Mesendoderm (in vitro differentiated cells): ENCODE measurements around the gene SLC30A1. TPM values are rescaled to one million over a fixed set of nuclear protein-coding genes. Genes with fewer than 3 reads are reported as not detected.
"Not testable (repeated sequence)": the region's sequence is repeated elsewhere in the genome, so short reads cannot be mapped to it uniquely, and the experiment has no call there.

Source experiments
- DNase-seq: peaks from one replicate; pipeline ENCODE4 v3.0.0; 2013
- H2AK5ac ChIP-seq: 2 replicates; pipeline ENCODE4 v1.6.1; 2013; ENCODE audit warnings: low read length, inconsistent platforms
- H2BK120ac ChIP-seq: 2 replicates; pipeline ENCODE4 v1.6.1; 2013; ENCODE audit warnings: low read depth, mild to moderate bottlenecking, low read length, moderate library complexity, mixed read lengths
- H2BK15ac ChIP-seq: replicated peaks from 2 replicates; pipeline ENCODE4 v1.6.1; 2013; ENCODE audit warnings: low read depth, mild to moderate bottlenecking, moderate library complexity
- H2BK5ac ChIP-seq: 2 replicates; pipeline ENCODE4 v1.6.1; 2013; ENCODE audit warnings: low read length, inconsistent platforms
- H3K18ac ChIP-seq: 2 replicates; pipeline ENCODE4 v1.6.1; 2013; ENCODE audit warnings: mild to moderate bottlenecking, low read length, mixed read lengths
- H3K23ac ChIP-seq: one replicate; pipeline ENCODE4 v1.6.1; 2013; ENCODE audit warnings: low read length
- H3K27ac ChIP-seq: 2 replicates; pipeline ENCODE4 v1.5.1; 2013; ENCODE audit warnings: low read depth, mild to moderate bottlenecking, inconsistent platforms, low read length, moderate library complexity
- H3K27me3 ChIP-seq: 2 replicates; pipeline ENCODE4 v1.6.1; 2013; ENCODE audit warnings: low read length, control low read depth, mild to moderate bottlenecking, inconsistent platforms; ENCODE audit not compliant: insufficient read depth, poor library complexity
- H3K36me3 ChIP-seq: 2 replicates; pipeline ENCODE4 v1.6.1; 2013; ENCODE audit warnings: low read length, inconsistent platforms; ENCODE audit not compliant: control insufficient read depth, insufficient read depth
- H3K4ac ChIP-seq: one replicate; pipeline ENCODE4 v1.6.1; 2013; ENCODE audit warnings: low read depth, mild to moderate bottlenecking, low read length, moderate library complexity
- H3K4me1 ChIP-seq: 2 replicates; pipeline ENCODE4 v1.6.1; 2013; ENCODE audit warnings: low read depth, low read length, inconsistent platforms; ENCODE audit not compliant: control insufficient read depth
- H3K4me2 ChIP-seq: 2 replicates; pipeline ENCODE4 v1.6.1; 2013; ENCODE audit warnings: low read length
- H3K4me3 ChIP-seq: 2 replicates; pipeline ENCODE4 v1.5.1; 2013; ENCODE audit warnings: mild to moderate bottlenecking, low read length
- H3K56ac ChIP-seq: one replicate; pipeline ENCODE4 v1.6.1; 2013; ENCODE audit warnings: low read length
- H3K79me1 ChIP-seq: 2 replicates; pipeline ENCODE4 v1.6.1; 2013; ENCODE audit warnings: low read length, inconsistent platforms
- H3K79me2 ChIP-seq: 2 replicates; pipeline ENCODE4 v1.6.1; 2013; ENCODE audit warnings: mild to moderate bottlenecking, low read length; ENCODE audit not compliant: control insufficient read depth, insufficient read depth
- H3K9ac ChIP-seq: 2 replicates; pipeline ENCODE4 v1.6.1; 2013; ENCODE audit warnings: low read length, inconsistent platforms
- H4K5ac ChIP-seq: one replicate; pipeline ENCODE4 v1.6.1; 2013; ENCODE audit warnings: low read length
- H4K8ac ChIP-seq: one replicate; pipeline ENCODE4 v1.6.1; 2013; ENCODE audit warnings: low read depth, mild to moderate bottlenecking, control low read depth, low read length, moderate library complexity
- WGBS: extraction: QIAGEN DNeasy Blood & Tissue Kit; methylation state at CpG from one replicate; pipeline ENCODE4 v1.1.7; 2013; ENCODE audit warnings: low lambda C conversion rate, missing lambda C conversion rate; ENCODE audit not compliant: insufficient coverage; ENCODE audit errors: extremely low coverage; 5-methylcytosine and 5-hydroxymethylcytosine counted together
- polyA plus RNA-seq, 2 experiments: library from polyadenylated mRNA; stranded (reverse); fragments of 200-250 nt; gene quantifications; one replicate each; pipeline ENCODE4 v1.2.3, GENCODE V29; 2013

SLC30A1 gene
- polyA plus RNA-seq (2013, experiment 1 of 2), result 11.3 TPM
- polyA plus RNA-seq (2013, experiment 2 of 2), result 10.4 TPM

DNA sequence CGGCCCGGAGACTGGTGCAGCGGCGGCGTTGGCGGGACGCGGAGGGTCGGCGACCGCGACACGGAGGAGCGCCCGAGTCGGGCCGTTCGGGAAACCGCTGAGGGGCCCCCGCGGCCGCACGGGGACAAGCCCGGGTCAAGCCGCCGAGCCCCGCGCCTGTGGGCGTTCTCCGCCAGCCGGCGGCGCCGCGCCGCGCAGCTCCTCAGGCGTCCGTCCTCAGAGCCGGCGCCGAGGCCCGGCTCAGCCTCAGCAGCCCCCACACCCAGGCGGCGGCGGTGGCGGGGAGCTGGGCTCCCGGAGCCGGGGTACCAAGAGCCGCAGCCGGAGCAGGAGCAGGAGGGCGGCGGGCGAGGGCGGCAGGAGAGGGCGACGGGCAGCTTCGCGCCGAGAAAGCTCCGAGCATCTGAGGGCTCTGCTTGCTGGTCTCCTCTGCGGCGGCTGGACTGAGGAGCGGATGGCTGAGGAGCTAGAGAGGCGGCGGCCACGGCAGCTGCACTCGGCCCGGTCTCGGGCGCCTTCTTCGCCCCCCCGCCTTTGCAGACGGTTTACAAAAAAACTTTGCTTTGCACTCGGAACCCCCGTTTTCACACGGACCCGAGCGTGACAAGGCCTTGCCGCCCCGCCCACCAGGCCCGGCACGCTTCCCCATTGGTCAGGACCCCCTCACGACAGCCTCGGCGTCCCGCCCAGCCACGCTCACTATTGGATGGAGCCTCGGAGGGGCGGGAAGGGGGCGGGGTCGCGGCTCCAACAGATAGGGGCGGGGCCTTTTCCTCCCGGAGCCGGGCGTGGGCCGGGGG, at the start of gene SLC30A1:
SLC30A1 (minus strand) TSS at position 522 of the 800 bp plus-strand sequence. CDS start 549 bp downstream, outside the sequence.
- peak; percentile 98 for DNase-seq
- peak within 1 kb of the TSS; percentile 91 for H3K56ac ChIP-seq
- H2BK120ac ChIP-seq, result no peak within 1 kb of the TSS
- peak within 1 kb of the TSS; percentile 35 for H3K18ac ChIP-seq
- no peak within 1 kb of the TSS for H2AK5ac ChIP-seq
- H4K5ac ChIP-seq, result no peak within 1 kb of the TSS
- H3K4me1 ChIP-seq, result peaks cover 6% of the 10 kb centered on the region
- H3K9ac ChIP-seq, result peak within 1 kb of the TSS; percentile 87
- H3K4me2 ChIP-seq, result peak within 1 kb of the TSS; percentile 46
- peak within 1 kb of the TSS; percentile 90 for H3K23ac ChIP-seq
- no peaks in the 10 kb centered on the region for H3K36me3 ChIP-seq
- no peak within 1 kb of the TSS for H4K8ac ChIP-seq
- no peaks in the 10 kb centered on the region for H3K79me1 ChIP-seq
- peaks cover 27% of the 10 kb centered on the region for H3K79me2 ChIP-seq
- H2BK5ac ChIP-seq, result no peak within 1 kb of the TSS
- H3K27ac ChIP-seq, result peak within 1 kb of the TSS; percentile 25
- no peak within 1 kb of the TSS for H2BK15ac ChIP-seq
- no peaks in the 10 kb centered on the region for H3K27me3 ChIP-seq
- H3K4ac ChIP-seq, result peak within 1 kb of the TSS; percentile 4
- peak within 1 kb of the TSS; percentile 86 for H3K4me3 ChIP-seq
- WGBS, result no CpG with 5 or more reads among the region's 98 CpGs

DNA sequence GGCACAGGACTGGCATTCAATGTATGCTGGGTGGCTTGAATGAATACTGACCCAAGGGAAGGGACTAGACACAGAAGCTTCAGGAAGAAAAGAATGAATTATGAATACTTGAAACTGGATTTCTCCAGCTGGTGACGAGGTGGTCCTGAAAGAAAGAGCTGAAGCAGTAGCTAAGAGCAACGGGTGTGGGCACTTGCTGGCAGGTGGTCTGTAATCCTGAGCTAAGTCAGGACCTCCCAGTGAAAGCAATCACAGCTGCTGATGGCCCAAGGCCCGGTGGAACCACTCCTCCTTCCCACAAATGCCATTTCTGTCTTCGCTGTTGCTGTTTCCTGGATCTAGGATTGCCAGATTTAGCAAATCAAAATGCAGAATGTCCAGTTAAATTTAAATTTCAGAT, 49.5 kb upstream of the SLC30A1 start:
- Histone ChIP-seq H3K4me2 (no peak overlapping the region), H3K27ac (no peak overlapping the region), H3K27me3 (no peaks in the 10 kb centered on the region), H2BK5ac (no peak overlapping the region), H2BK120ac (no peak overlapping the region), H2AK5ac (no peak overlapping the region), H3K79me1 (no peaks in the 10 kb centered on the region), H4K5ac (no peak overlapping the region), H3K4ac (no peak overlapping the region), H3K56ac (no peak overlapping the region), H2BK15ac (no peak overlapping the region), H3K36me3 (no peaks in the 10 kb centered on the region), H3K9ac (no peak overlapping the region), H4K8ac (no peak overlapping the region), H3K4me3 (no peak overlapping the region), H3K18ac (no peak overlapping the region), H3K23ac (no peak overlapping the region), H3K79me2 (no peaks in the 10 kb centered on the region), H3K4me1 (peaks cover 7% of the 10 kb centered on the region)
- WGBS, result no CpG with 5 or more reads among the region's 4 CpGs
- no peak for DNase-seq

- Histone ChIP-seq H3K27ac (no peak overlapping the region), H3K9ac (no peak overlapping the region), H2BK120ac (no peak overlapping the region), H3K36me3 (no peaks in the 10 kb centered on the region), H2BK15ac (no peak overlapping the region), H2BK5ac (no peak overlapping the region), H3K79me1 (no peaks in the 10 kb centered on the region), H4K8ac (no peak overlapping the region), H3K79me2 (no peaks in the 10 kb centered on the region), H3K18ac (no peak overlapping the region), H3K56ac (no peak overlapping the region), H3K4me3 (no peak overlapping the region), H4K5ac (no peak overlapping the region), H3K4me2 (no peak overlapping the region), H3K4ac (no peak overlapping the region), H3K4me1 (peaks cover 7% of the 10 kb centered on the region), H2AK5ac (no peak overlapping the region), H3K23ac (no peak overlapping the region), H3K27me3 (no peaks in the 10 kb centered on the region)
- peak; percentile 45 for DNase-seq
- WGBS, result no CpG with 5 or more reads among the region's 4 CpGs
Measured at GRCh38 chr1:211627259-211627658, 48.3 kb upstream of the SLC30A1 start.

DNA sequence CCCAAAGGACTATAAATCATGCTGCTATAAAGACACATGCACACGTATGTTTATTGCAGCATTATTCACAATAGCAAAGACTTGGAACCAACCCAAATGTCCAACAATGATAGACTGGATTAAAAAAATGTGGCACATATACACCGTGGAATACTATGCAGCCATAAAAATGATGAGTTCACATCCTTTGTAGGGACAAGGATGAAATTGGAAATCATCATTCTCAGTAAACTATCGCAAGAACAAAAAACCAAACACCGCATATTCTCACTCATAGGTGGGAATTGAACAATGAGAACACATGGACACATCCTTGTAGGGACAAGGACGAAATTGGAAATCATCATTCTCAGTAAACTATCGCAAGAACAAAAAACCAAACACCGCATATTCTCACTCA, 46.9 kb upstream of the SLC30A1 start:
- H3K18ac ChIP-seq, H2BK120ac ChIP-seq, H3K4me2 ChIP-seq, H3K56ac ChIP-seq, H3K4ac ChIP-seq, DNase-seq, H3K23ac ChIP-seq, H3K27me3 ChIP-seq, H3K79me1 ChIP-seq, H3K4me3 ChIP-seq, H2BK15ac ChIP-seq, H2BK5ac ChIP-seq, H4K5ac ChIP-seq, H3K79me2 ChIP-seq, H2AK5ac ChIP-seq, H3K27ac ChIP-seq, H3K9ac ChIP-seq, H4K8ac ChIP-seq, H3K36me3 ChIP-seq, H3K4me1 ChIP-seq: not testable (repeated sequence)
- WGBS, result no CpG with 5 or more reads among the region's 7 CpGs

DNA sequence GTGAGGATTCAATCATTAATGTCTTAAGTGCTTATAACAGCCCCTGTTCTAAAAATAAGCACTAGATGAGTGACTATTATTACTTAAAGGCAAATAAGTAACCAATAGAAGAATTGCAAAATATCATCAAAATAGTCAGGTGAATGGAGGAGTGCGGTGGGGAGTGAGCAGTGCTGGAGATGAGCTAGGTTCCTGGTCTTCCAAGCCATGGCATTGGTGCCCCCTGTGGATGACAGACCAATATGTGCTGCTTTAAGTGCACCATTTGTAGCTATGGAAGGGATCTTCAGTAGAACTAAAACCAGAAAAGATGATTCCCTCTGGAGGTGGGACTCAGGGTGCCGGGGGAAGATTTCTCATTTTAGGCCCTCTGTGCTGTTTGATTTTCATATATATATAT, 46.1 kb upstream of the SLC30A1 start:
- H3K27me3 ChIP-seq, result no peaks in the 10 kb centered on the region
- no peak overlapping the region for H3K27ac ChIP-seq
- no CpG with 5 or more reads among the region's 2 CpGs for WGBS
- no peak overlapping the region for H3K4me2 ChIP-seq
- H3K56ac ChIP-seq, result no peak overlapping the region
- no peak overlapping the region for H2AK5ac ChIP-seq
- H3K9ac ChIP-seq, result no peak overlapping the region
- H3K36me3 ChIP-seq, result no peaks in the 10 kb centered on the region
- no peak overlapping the region for H4K5ac ChIP-seq
- H3K18ac ChIP-seq, result no peak overlapping the region
- no peaks in the 10 kb centered on the region for H3K79me1 ChIP-seq
- H3K79me2 ChIP-seq, result no peaks in the 10 kb centered on the region
- no peak overlapping the region for H2BK120ac ChIP-seq
- H2BK5ac ChIP-seq, result no peak overlapping the region
- no peak overlapping the region for H2BK15ac ChIP-seq
- H3K4me1 ChIP-seq, result peaks cover 2% of the 10 kb centered on the region
- no peak overlapping the region for H3K23ac ChIP-seq
- DNase-seq, result peak; percentile 53
- H4K8ac ChIP-seq, result no peak overlapping the region
- no peak overlapping the region for H3K4ac ChIP-seq
- H3K4me3 ChIP-seq, result no peak overlapping the region
